H9 (cell line): ENCODE measurements around the gene TMEM192. TPM values are rescaled to one million over a fixed set of nuclear protein-coding genes. Genes with fewer than 3 reads are reported as not detected.

Experiments used
- DNase-seq: peaks from one replicate; pipeline ENCODE4 v3.0.0-alpha.2; 2017
- H2AFZ ChIP-seq: one replicate; pipeline ENCODE4 v1.6.1; 2013; ENCODE audit warnings: mild to moderate bottlenecking, low read length, control low read depth, moderate library complexity
- H2AK5ac ChIP-seq: 2 replicates; pipeline ENCODE4 v1.6.1; 2013; ENCODE audit warnings: low read length, control low read depth, mixed read lengths; ENCODE audit not compliant: insufficient read length
- H2BK120ac ChIP-seq: one replicate; pipeline ENCODE4 v1.6.1; 2013; ENCODE audit warnings: low read depth, mild to moderate bottlenecking, low read length, control low read depth, inconsistent platforms; ENCODE audit not compliant: poor library complexity, severe bottlenecking
- H2BK12ac ChIP-seq: 2 replicates; pipeline ENCODE4 v1.6.1; 2013; ENCODE audit warnings: low read length, control low read depth, mixed read lengths, low read depth; ENCODE audit not compliant: insufficient read length
- H2BK15ac ChIP-seq: 2 replicates; pipeline ENCODE4 v1.6.1; 2013; ENCODE audit warnings: low read depth, low read length, control low read depth
- H2BK20ac ChIP-seq: one replicate; pipeline ENCODE4 v1.6.1; 2013; ENCODE audit warnings: low read depth, mild to moderate bottlenecking, low read length, control low read depth, inconsistent platforms; ENCODE audit not compliant: poor library complexity, severe bottlenecking
- H2BK5ac ChIP-seq: 2 replicates; pipeline ENCODE4 v1.6.1; 2013; ENCODE audit warnings: low read length, control low read depth, mixed read lengths; ENCODE audit not compliant: insufficient read length
- H3K14ac ChIP-seq: 2 replicates; pipeline ENCODE4 v1.6.1; 2013; ENCODE audit warnings: low read length, control low read depth; ENCODE audit not compliant: insufficient read depth
- H3K18ac ChIP-seq: 2 replicates; pipeline ENCODE4 v1.6.1; 2013; ENCODE audit warnings: low read depth, mild to moderate bottlenecking, mixed read lengths, low read length, control low read depth; ENCODE audit not compliant: insufficient read length
- H3K23ac ChIP-seq: 2 replicates; pipeline ENCODE4 v1.6.1; 2013; ENCODE audit warnings: low read length, control low read depth, mixed read lengths, low read depth; ENCODE audit not compliant: insufficient read length
- H3K23me2 ChIP-seq: 2 replicates; pipeline ENCODE4 v1.6.1; 2013; ENCODE audit warnings: low read depth, mild to moderate bottlenecking, mixed read lengths, low read length, control low read depth; ENCODE audit not compliant: insufficient read length, poor library complexity, severe bottlenecking
- H3K27ac ChIP-seq: 2 replicates; pipeline ENCODE4 v1.5.1; 2013; ENCODE audit warnings: low read length, control low read depth, mixed read lengths, low read depth; ENCODE audit not compliant: insufficient read length
- H3K27me3 ChIP-seq: 2 replicates; pipeline ENCODE4 v1.6.1; 2013; ENCODE audit warnings: low read length, control low read depth, inconsistent platforms; ENCODE audit not compliant: insufficient read depth
- H3K4ac ChIP-seq: 2 replicates; pipeline ENCODE4 v1.6.1; 2013; ENCODE audit warnings: low read depth, mild to moderate bottlenecking, control low read depth, inconsistent platforms, low read length, moderate library complexity
- H3K4me1 ChIP-seq: 2 replicates; pipeline ENCODE4 v1.6.1; 2013; ENCODE audit warnings: low read length, control low read depth, inconsistent platforms; ENCODE audit not compliant: insufficient read depth
- H3K4me2 ChIP-seq: 2 replicates; pipeline ENCODE4 v1.6.1; 2013; ENCODE audit warnings: low read length, control low read depth, mixed read lengths; ENCODE audit not compliant: insufficient read length, insufficient read depth
- H3K56ac ChIP-seq: 2 replicates; pipeline ENCODE4 v1.6.1; 2013; ENCODE audit warnings: low read depth, mild to moderate bottlenecking, mixed read lengths, low read length, control low read depth; ENCODE audit not compliant: insufficient read length
- H3K79me1 ChIP-seq: 2 replicates; pipeline ENCODE4 v1.6.1; 2013; ENCODE audit warnings: low read depth, mild to moderate bottlenecking, moderate library complexity, low read length, control low read depth, inconsistent platforms; ENCODE audit not compliant: insufficient read depth, poor library complexity, severe bottlenecking
- H3K79me2 ChIP-seq: 2 replicates; pipeline ENCODE4 v1.6.1; 2013; ENCODE audit warnings: low read length, control low read depth, inconsistent platforms; ENCODE audit not compliant: insufficient read depth
- H3K9ac ChIP-seq: 2 replicates; pipeline ENCODE4 v1.6.1; 2013; ENCODE audit warnings: low read length, control low read depth, mixed read lengths; ENCODE audit not compliant: insufficient read length; ENCODE audit errors: extremely low read depth
- H3K9me3 ChIP-seq: one replicate; pipeline ENCODE4 v1.6.1; 2013; ENCODE audit warnings: low read depth, low read length, inconsistent platforms; ENCODE audit not compliant: control insufficient read depth
- H3T11ph ChIP-seq: one replicate; pipeline ENCODE4 v1.6.1; 2013; ENCODE audit warnings: mild to moderate bottlenecking, low read length, control low read depth, inconsistent platforms
- H4K20me1 ChIP-seq: one replicate; pipeline ENCODE4 v1.6.1; 2013; ENCODE audit not compliant: control insufficient read depth, insufficient read length, insufficient read depth
- H4K5ac ChIP-seq: 2 replicates; pipeline ENCODE4 v1.6.1; 2013; ENCODE audit warnings: low read depth, mild to moderate bottlenecking, mixed read lengths, low read length, control low read depth; ENCODE audit not compliant: insufficient read length
- H4K8ac ChIP-seq: replicated peaks from 2 replicates; pipeline ENCODE4 v1.6.1; 2013; ENCODE audit warnings: low read length, control low read depth, mixed read lengths, low read depth; ENCODE audit not compliant: insufficient read length
- H4K91ac ChIP-seq: 2 replicates; pipeline ENCODE4 v1.6.1; 2013; ENCODE audit warnings: low read depth, mild to moderate bottlenecking, moderate library complexity, mixed read lengths, low read length, control low read depth; ENCODE audit not compliant: insufficient read length
- H3K27ac Mint-ChIP-seq, 3 experiments: 2 replicates in 2 of 3; 3 replicates in 1 of 3; pipeline ENCODE4 v1.8.0; 2020 to 2021; ENCODE audit warnings: mixed read lengths in 3 of 3, mild to moderate bottlenecking in 1 of 3, moderate library complexity in 1 of 3
- H3K27me3 Mint-ChIP-seq: 2 replicates; pipeline ENCODE4 v1.8.0; 2021; ENCODE audit warnings: low read depth, mild to moderate bottlenecking, moderate library complexity, mixed read lengths
- H3K36me3 Mint-ChIP-seq, 3 experiments: 2 replicates in 2 of 3; 3 replicates in 1 of 3; pipeline ENCODE4 v1.8.0; 2020 to 2021; ENCODE audit warnings: low read depth in 3 of 3, mixed read lengths in 3 of 3; ENCODE audit not compliant: insufficient read depth in 1 of 3
- H3K4me1 Mint-ChIP-seq, 2 experiments: 2 replicates each; pipeline ENCODE4 v1.8.0; 2020; ENCODE audit warnings: mixed read lengths in 2 of 2
- H3K4me3 Mint-ChIP-seq, 2 experiments: 2 replicates in 1 of 2; 3 replicates in 1 of 2; pipeline ENCODE4 v1.8.0; 2020 to 2021; ENCODE audit warnings: mild to moderate bottlenecking in 2 of 2, mixed read lengths in 2 of 2, moderate library complexity in 1 of 2
- H3K9me3 Mint-ChIP-seq, 2 experiments: 2 replicates in 1 of 2; 3 replicates in 1 of 2; pipeline ENCODE4 v1.8.0; 2020; ENCODE audit warnings: mild to moderate bottlenecking in 2 of 2, mixed read lengths in 2 of 2, moderate library complexity in 1 of 2
- WGBS: extraction: QIAGEN DNeasy Blood & Tissue Kit; methylation state at CpG from one replicate; pipeline ENCODE4 v1.1.7; 2013; ENCODE audit warnings: missing lambda C conversion rate, low lambda C conversion rate, mixed read lengths; ENCODE audit not compliant: insufficient read length; ENCODE audit errors: extremely low coverage; 5-methylcytosine and 5-hydroxymethylcytosine counted together
- total RNA-seq: library from RNA; stranded (reverse); gene quantifications from 2 replicates; pipeline ENCODE4 v1.2.1, GENCODE V29; 2021
- TF ChIP-seq, protein P1 (sequence below): fragments of 200-600 bp; sonication (generic); conservative IDR thresholded peaks from 3 replicates; pipeline ENCODE4 v1.8.0; 2021; ENCODE audit warnings: antibody characterized with exemption, mild to moderate bottlenecking

The TMEM192 gene
- total RNA-seq, 1 experiment from 2014 or later = 8.3 TPM

DNA sequence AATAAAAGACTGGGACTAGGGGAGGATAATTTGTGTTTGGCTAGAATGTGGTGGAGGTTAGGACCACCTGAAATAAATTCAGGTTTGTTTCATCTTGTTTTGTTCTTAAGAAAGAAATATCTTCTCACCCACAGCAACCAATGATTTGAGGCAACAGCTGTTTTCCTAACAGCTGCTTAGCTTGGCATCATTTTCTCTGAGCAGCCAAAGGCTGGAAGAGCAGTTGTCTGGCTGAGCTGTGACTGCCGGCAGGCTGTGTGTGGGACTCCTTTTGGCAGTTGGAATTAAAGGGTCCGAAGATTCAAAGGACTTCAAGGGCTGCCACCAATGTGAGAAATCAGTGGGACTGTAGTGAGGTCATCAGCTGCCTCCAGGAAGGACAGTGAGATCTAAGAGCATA is 54.0 kb downstream of the TMEM192 start:
- Histone ChIP-seq H3K14ac (no peak overlapping the region), H2AFZ (no peak overlapping the region), H3K56ac (no peak overlapping the region), H2BK120ac (no peak overlapping the region), H3T11ph (no peak overlapping the region), H3K4ac (no peak overlapping the region), H3K23me2 (no peaks in the 10 kb centered on the region), H4K8ac (no peak overlapping the region), H2BK15ac (no peak overlapping the region), H3K23ac (no peak overlapping the region), H4K91ac (no peak overlapping the region), H2BK20ac (no peak overlapping the region), H4K5ac (no peak overlapping the region), H3K79me1 (no peaks in the 10 kb centered on the region), H3K4me2 (no peak overlapping the region), H3K27ac (no peak overlapping the region), H3K18ac (no peak overlapping the region), H3K79me2 (no peaks in the 10 kb centered on the region), H2BK12ac (no peak overlapping the region), H2BK5ac (no peak overlapping the region), H3K27me3 (no peaks in the 10 kb centered on the region), H3K9me3 (no peaks in the 10 kb centered on the region), H3K4me1 (no peaks in the 10 kb centered on the region), H4K20me1 (no peaks in the 10 kb centered on the region), H2AK5ac (no peak overlapping the region), H3K9ac (no peak overlapping the region)
- TF ChIP-seq, protein P1, sequence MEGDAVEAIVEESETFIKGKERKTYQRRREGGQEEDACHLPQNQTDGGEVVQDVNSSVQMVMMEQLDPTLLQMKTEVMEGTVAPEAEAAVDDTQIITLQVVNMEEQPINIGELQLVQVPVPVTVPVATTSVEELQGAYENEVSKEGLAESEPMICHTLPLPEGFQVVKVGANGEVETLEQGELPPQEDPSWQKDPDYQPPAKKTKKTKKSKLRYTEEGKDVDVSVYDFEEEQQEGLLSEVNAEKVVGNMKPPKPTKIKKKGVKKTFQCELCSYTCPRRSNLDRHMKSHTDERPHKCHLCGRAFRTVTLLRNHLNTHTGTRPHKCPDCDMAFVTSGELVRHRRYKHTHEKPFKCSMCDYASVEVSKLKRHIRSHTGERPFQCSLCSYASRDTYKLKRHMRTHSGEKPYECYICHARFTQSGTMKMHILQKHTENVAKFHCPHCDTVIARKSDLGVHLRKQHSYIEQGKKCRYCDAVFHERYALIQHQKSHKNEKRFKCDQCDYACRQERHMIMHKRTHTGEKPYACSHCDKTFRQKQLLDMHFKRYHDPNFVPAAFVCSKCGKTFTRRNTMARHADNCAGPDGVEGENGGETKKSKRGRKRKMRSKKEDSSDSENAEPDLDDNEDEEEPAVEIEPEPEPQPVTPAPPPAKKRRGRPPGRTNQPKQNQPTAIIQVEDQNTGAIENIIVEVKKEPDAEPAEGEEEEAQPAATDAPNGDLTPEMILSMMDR = no peak
- Mint-ChIP-seq H3K27ac (no peak overlapping the region; a peak in 1 of 7 replicates), H3K4me1 (peaks cover 0 to 9% of the 10 kb centered on the region in 2 experiments; a peak in 2 of 4 replicates), H3K27me3 (no peaks in the 10 kb centered on the region), H3K9me3 (no peaks in the 10 kb centered on the region), H3K36me3 (no peaks in the 10 kb centered on the region), H3K4me3 (no peak overlapping the region)
- no peak for DNase-seq
- WGBS = no CpG with 5 or more reads among the region's 2 CpGs
